Muscle layer of duodenum (tissue), 2 donors: ENCODE data around the gene TMC2.
A peak's percentile ranks its signal among the peaks of the same experiment; 100 is the strongest.

ENCODE experiments used
- H3K27ac ChIP-seq: one replicate; pipeline ENCODE4 v1.7.0; 2013; ENCODE audit warnings: mild to moderate bottlenecking, low read length
- H3K27me3 ChIP-seq: one replicate; pipeline ENCODE4 v1.7.0; 2013; ENCODE audit warnings: low read depth, mild to moderate bottlenecking, control low read depth, low read length
- H3K36me3 ChIP-seq, 2 donors: one replicate each; pipeline ENCODE4 v1.7.0; 2013; ENCODE audit warnings: low read length in 2 of 2, control low read depth in 1 of 2, mild to moderate bottlenecking in 1 of 2; ENCODE audit not compliant: insufficient read depth in 2 of 2, control insufficient read depth in 1 of 2
- H3K4me1 ChIP-seq, 2 donors: one replicate each; pipeline ENCODE4 v1.7.0; 2013; ENCODE audit warnings: low read length in 2 of 2, mild to moderate bottlenecking in 2 of 2, control low read depth in 1 of 2, moderate library complexity in 1 of 2; ENCODE audit not compliant: insufficient read depth in 2 of 2, control insufficient read depth in 1 of 2
- H3K4me3 ChIP-seq, 2 donors: one replicate each; pipeline ENCODE4 v1.7.0; 2013; ENCODE audit warnings: low read length in 2 of 2, low read depth in 1 of 2, mild to moderate bottlenecking in 1 of 2
- H3K9me3 ChIP-seq, 2 donors: one replicate each; pipeline ENCODE4 v1.7.0; 2013; ENCODE audit warnings: low read length in 2 of 2, control low read depth in 1 of 2, mild to moderate bottlenecking in 1 of 2; ENCODE audit not compliant: control insufficient read depth in 1 of 2
- donor health status: healthy.

The TMC2 gene

DNA sequence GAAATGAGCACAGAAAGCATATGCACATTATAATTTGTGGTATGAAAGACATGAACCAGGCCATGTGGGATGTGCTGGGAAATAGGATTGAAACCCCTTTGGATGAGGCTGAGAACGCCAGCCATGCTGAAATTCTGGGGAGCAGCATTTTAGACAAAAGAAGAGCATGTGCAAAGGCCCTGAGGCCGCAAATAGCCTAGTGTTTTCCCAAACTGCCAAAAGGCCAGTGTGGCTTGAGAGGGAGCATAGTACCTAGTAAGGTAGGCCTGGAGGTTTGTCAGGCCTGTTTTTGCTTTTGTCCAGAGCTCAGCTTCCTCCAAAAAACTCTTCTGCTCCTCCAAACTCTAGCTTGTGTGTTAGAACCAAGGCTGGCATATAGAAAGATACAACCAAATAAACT is 58.7 kb downstream of the TMC2 start:
- Histone ChIP-seq H3K4me3 (no peak overlapping the region), H3K27me3 (no peaks in the 10 kb centered on the region), H3K36me3 (no peaks in the 10 kb centered on the region), H3K27ac (no peak overlapping the region), H3K4me1 (no peaks in the 10 kb centered on the region), H3K9me3 (no peaks in the 10 kb centered on the region)

DNA sequence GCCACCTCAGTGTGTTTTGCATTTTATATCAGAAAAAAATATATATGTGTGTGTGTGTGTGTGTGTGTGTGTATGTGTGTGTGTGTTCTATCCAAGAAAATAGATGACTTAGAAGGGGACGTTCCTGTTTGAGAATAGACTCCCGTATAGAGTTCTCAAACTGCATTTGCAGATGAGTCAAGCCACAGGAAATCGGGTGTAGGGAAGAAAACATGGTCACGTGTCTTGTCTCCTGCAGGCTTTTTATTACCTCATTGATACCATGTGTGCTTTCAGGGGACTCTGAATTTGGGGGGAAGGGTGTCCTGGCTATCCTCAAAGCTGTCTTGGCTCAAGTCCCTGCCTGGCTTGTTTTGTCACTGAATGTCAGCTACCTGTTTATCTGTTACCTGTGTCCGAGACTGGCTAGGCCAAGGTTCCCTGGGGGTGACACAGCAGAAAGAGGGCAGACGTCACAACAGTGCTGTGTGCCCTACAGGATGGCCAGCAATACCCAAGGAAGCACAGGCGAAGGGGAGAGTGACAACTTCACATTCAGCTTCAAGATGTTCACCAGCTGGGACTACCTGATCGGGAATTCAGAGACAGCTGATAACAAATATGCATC is 60.4 kb downstream of the TMC2 start:
- Histone ChIP-seq H3K4me1 (no peaks in the 10 kb centered on the region), H3K4me3 (no peak overlapping the region), H3K27me3 (no peaks in the 10 kb centered on the region)

DNA sequence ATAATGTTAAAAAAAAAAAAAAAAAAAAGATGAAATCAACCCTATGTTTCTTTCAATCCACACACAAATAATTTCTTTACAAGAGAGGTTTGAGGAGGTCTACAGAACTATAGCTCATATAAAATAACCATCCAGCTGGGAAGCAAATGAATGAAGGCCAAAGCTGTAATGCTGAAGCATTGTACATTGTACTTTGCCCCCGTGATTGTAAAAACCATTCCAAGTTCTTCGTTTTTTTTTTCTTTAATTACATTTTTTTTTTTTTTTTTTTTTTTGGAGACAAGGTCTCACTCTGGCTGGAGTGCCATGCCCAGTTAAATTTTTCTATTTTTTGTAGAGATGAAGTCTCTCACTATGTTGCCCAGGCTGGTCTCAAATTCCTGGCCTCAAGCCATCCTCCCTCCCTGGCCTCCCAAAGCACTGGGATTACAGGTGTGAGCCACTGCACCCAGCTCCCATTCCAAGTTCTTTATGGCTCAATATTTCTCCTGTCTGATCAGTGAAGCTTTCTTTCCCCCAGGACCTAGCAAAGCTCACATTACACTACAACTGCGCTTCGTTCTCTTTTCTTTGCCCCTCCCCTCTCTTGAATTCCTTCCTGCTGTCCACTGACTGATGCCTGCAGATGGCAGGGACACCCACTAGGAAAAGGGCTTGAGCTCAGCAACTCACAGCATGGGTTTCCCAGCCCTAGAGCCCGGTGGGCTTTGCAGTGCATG is 63.1 kb downstream of the TMC2 start:
- Histone ChIP-seq H3K4me3 (no peak overlapping the region), H3K27me3 (no peaks in the 10 kb centered on the region), H3K9me3 (no peaks in the 10 kb centered on the region), H3K36me3 (no peaks in the 10 kb centered on the region), H3K4me1 (no peaks in the 10 kb centered on the region), H3K27ac (no peak overlapping the region)

More for the DNA sequence above, 60.4 kb downstream of the TMC2 start:
- Histone ChIP-seq H3K27ac (no peak overlapping the region), H3K36me3 (no peaks in the 10 kb centered on the region), H3K9me3 (no peaks in the 10 kb centered on the region)

DNA sequence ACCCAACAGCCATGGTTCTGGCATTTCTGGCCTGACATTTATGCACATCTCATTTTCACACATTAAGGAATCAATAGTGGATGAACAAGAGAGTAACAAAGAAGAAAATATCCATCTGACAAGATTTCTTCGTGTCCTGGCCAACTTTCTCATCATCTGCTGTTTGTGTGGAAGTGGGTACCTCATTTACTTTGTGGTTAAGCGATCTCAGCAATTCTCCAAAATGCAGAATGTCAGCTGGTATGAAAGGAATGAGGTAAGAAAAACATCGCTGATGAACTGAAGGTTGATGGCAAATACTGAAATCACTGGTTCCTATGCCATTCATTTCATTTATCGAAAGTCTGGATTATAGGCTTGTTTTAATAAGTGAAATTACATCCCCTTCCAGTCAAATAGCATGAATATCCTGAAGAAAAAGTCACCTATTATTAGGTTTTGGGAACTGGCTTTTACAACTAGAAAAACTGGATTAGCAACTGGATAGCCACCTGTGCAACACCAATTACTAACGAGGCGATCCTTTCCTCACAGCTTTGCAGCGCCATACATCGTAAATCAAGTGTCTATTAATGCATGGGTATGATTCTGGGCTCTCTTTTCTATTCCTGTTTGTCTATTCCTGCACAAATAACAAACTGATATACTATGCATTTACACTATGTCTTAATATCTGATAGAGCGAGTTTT is 65.8 kb downstream of the TMC2 start:
- H3K9me3 ChIP-seq: peaks cover 2 to 11% of the 10 kb centered on the region in 2 donors
- no peaks in the 10 kb centered on the region for H3K4me1 ChIP-seq
- H3K27me3 ChIP-seq: no peaks in the 10 kb centered on the region
- H3K4me3 ChIP-seq: peak overlapping the region in 1 of 2 donors; percentile 31
- H3K27ac ChIP-seq: no peak overlapping the region
- H3K36me3 ChIP-seq: no peaks in the 10 kb centered on the region

DNA sequence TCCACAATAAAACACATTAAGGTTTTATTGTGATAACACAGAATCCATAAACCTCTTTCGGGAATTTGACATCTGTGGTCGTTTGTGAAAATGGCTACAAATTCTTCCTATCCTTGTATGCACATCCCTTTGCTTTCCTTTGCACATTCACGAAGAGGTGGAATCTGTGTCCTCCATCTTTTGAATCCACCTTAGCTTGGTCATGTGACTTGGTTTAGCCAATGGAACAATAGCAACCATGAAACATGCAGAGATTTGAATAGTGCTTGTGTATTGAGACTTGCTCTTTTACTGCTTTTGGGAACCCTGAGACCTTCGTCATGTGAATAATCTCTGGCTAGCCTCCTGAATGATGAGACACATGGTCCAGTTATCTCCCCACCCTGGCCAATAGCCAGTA is 66.4 kb downstream of the TMC2 start:
- H3K4me1 ChIP-seq: no peaks in the 10 kb centered on the region
- H3K4me3 ChIP-seq: peak overlapping the region in 1 of 2 donors; percentile 31
- no peak overlapping the region for H3K27ac ChIP-seq
- peaks cover 5 to 15% of the 10 kb centered on the region in 2 donors for H3K9me3 ChIP-seq
- no peaks in the 10 kb centered on the region for H3K36me3 ChIP-seq
- no peaks in the 10 kb centered on the region for H3K27me3 ChIP-seq

DNA sequence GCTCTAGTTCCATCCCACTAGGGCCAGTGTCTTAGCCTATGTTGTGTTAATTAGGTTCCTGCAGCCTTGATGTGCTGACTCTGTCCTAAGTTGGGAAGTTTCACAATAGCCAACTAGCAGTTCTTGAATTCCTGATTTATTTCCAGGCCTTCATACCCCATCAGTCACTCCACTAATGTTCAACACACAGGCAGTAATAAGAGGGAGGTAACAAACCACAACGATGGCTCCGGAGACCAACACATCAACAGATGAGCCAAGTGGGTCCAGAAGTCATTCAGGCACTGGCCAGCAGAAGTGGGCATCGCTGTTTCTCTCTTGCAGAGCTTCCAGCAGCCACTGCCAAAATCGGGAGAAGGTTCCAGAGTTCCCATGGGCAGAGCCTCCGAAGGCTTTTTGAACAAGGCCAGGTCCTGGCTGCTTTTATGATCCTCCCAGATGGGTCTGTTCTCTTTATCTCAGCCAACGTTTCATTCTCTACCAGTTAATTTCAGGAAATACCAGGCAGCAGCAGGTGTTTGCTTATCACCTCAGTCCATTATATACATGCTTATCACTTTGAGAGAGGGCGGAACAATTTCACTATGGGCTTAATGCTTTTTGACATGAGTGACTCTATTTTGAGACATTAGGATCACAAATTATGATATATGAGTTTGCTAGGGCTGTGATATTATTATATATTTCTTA is 67.6 kb downstream of the TMC2 start:
- H3K36me3 ChIP-seq: no peaks in the 10 kb centered on the region
- H3K4me3 ChIP-seq: no peak overlapping the region
- H3K27ac ChIP-seq: no peak overlapping the region

DNA sequence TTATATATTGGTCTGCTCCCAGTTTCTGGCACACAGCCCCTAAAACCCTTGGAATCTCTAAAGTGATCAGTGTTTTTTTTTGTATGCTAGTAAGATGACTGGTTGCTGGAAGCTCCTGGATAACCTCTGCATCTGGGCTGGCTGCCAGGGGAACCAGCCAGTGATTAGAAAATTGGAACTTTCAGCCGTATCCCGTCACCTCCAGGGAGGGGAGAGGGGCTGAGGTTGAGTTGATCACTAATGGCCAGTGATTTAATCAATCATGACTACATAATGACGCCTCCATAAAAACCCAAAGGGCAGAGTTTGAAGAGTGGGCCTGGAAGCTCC is 68.1 kb downstream of the TMC2 start:
- Histone ChIP-seq H3K9me3 (peaks cover 5 to 15% of the 10 kb centered on the region in 2 donors), H3K36me3 (no peaks in the 10 kb centered on the region), H3K27ac (no peak overlapping the region), H3K4me1 (no peaks in the 10 kb centered on the region), H3K4me3 (no peak overlapping the region), H3K27me3 (no peaks in the 10 kb centered on the region)

More for the DNA sequence above, 67.6 kb downstream of the TMC2 start:
- peaks cover 5 to 15% of the 10 kb centered on the region in 2 donors for H3K9me3 ChIP-seq
- no peaks in the 10 kb centered on the region for H3K27me3 ChIP-seq
- H3K4me1 ChIP-seq: no peaks in the 10 kb centered on the region

- H3K27me3 ChIP-seq: no peaks in the 10 kb centered on the region
- H3K4me1 ChIP-seq: no peaks in the 10 kb centered on the region
- H3K4me3 ChIP-seq: no peak overlapping the region
- H3K9me3 ChIP-seq: peaks cover 5 to 15% of the 10 kb centered on the region in 2 donors
- H3K27ac ChIP-seq: no peak overlapping the region
- no peaks in the 10 kb centered on the region for H3K36me3 ChIP-seq
Observed at GRCh38 chr20:2606507-2607006, 70.2 kb downstream of the TMC2 start.

DNA sequence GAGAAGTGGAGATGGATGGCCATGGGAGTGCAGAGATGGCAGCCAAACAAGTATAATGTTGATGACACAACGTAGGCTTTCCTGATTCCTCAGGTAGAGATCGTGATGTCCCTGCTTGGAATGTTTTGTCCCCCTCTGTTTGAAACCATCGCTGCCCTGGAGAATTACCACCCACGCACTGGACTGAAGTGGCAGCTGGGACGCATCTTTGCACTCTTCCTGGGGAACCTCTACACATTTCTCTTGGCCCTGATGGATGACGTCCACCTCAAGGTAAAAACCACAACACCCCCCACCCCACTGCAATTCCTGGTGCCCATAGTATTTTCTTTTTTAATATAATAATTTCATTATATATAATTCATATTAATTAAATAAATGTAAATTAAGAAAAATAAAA is 74.0 kb downstream of the TMC2 start:
- no peak overlapping the region for H3K4me3 ChIP-seq
- H3K9me3 ChIP-seq: peaks cover 5 to 14% of the 10 kb centered on the region in 2 donors

GRCh38 chr20:2610941-2611720 is 74.8 kb downstream of the TMC2 start:
- Histone ChIP-seq H3K36me3 (no peaks in the 10 kb centered on the region), H3K27me3 (no peaks in the 10 kb centered on the region), H3K9me3 (peaks cover 5 to 7% of the 10 kb centered on the region in 2 donors), H3K4me3 (no peak overlapping the region), H3K4me1 (no peaks in the 10 kb centered on the region), H3K27ac (no peak overlapping the region)

More for the DNA sequence above, 74.0 kb downstream of the TMC2 start:
- H3K4me1 ChIP-seq: no peaks in the 10 kb centered on the region
- no peaks in the 10 kb centered on the region for H3K27me3 ChIP-seq
- H3K27ac ChIP-seq: no peak overlapping the region
- no peaks in the 10 kb centered on the region for H3K36me3 ChIP-seq
